Activated naive CD4-positive, alpha-beta T cell treated with anti-CD3 and anti-CD28 coated beads for 36 hours (primary cell): ENCODE results near the gene TEX2. TPM values are rescaled to one million over a fixed set of nuclear protein-coding genes. Genes with fewer than 3 reads are reported as not detected.
"Not testable (repeated sequence)": the region's sequence is repeated elsewhere in the genome, so short reads cannot be mapped to it uniquely, and the experiment has no call there.

Experiments
- CTCF ChIA-PET: fragments of 350-600 bp; sonication (Branson Sonifier 250); formaldehyde crosslinking; loops from one replicate; lab custom pipeline; 2021; ENCODE audit warnings: antibody characterized with exemption; lab: Charles Lee
- DNase-seq: peaks from one replicate; pipeline ENCODE4 v3.0.0-alpha.2; 2020
- H3K27ac Mint-ChIP-seq: one replicate; pipeline ENCODE4 v1.8.0; 2021; ENCODE audit warnings: mild to moderate bottlenecking, mixed read lengths
- H3K27me3 Mint-ChIP-seq: one replicate; pipeline ENCODE4 v1.8.0; 2021; ENCODE audit warnings: low read depth, mixed read lengths
- H3K36me3 Mint-ChIP-seq: one replicate; pipeline ENCODE4 v1.8.0; 2021; ENCODE audit warnings: low read depth, mixed read lengths
- H3K4me1 Mint-ChIP-seq: one replicate; pipeline ENCODE4 v1.8.0; 2021; ENCODE audit warnings: low read depth, mixed read lengths
- H3K4me3 Mint-ChIP-seq: one replicate; pipeline ENCODE4 v1.8.0; 2021; ENCODE audit warnings: mild to moderate bottlenecking, moderate library complexity, mixed read lengths
- H3K9me3 Mint-ChIP-seq: one replicate; pipeline ENCODE4 v1.8.0; 2021; ENCODE audit warnings: mixed read lengths
- intact Hi-C: fragments of 100-400 bp; cut with micrococcal nuclease; formaldehyde crosslinking; loops from one replicate; pipeline ENCODE4 v1.15.1; 2023
- total RNA-seq, 2 experiments: library from RNA; stranded (reverse); gene quantifications; one replicate each; pipeline ENCODE4 v1.2.3, GENCODE V29; 2021

Gene TEX2
- total RNA-seq, 2 experiments from 2014 or later: 9.2 to 10.6 TPM

- Mint-ChIP-seq H3K4me3 (no peak overlapping the region), H3K27me3 (no peaks in the 10 kb centered on the region), H3K4me1 (peaks cover 12% of the 10 kb centered on the region), H3K36me3 (no peaks in the 10 kb centered on the region), H3K9me3 (no peaks in the 10 kb centered on the region), H3K27ac (no peak overlapping the region)
- no peak for DNase-seq
- intact Hi-C loops: no loop called here
- CTCF ChIA-PET: no interaction called here
Measured at GRCh38 chr17:64247836-64248235, 15.2 kb downstream of the TEX2 start.

GRCh38 chr17:64245218-64246145 is 17.6 kb downstream of the TEX2 start:
- DNase-seq: no peak
- Mint-ChIP-seq H3K27me3 (no peaks in the 10 kb centered on the region), H3K36me3 (no peaks in the 10 kb centered on the region), H3K4me3 (no peak overlapping the region), H3K4me1 (peaks cover 19% of the 10 kb centered on the region), H3K27ac (no peak overlapping the region), H3K9me3 (no peaks in the 10 kb centered on the region)
- intact Hi-C loops: no loop called here
- CTCF ChIA-PET: interaction anchor here (0.9 kb wide), 1 partner anchor 9 kb away, joined by 3 read pairs; no protein-coding TSS in a partner anchor

- CTCF ChIA-PET: no interaction called here
- H3K4me3 Mint-ChIP-seq: no peak overlapping the region
- no peaks in the 10 kb centered on the region for H3K9me3 Mint-ChIP-seq
- intact Hi-C loops: no loop called here
- no peaks in the 10 kb centered on the region for H3K27me3 Mint-ChIP-seq
- no peak overlapping the region for H3K27ac Mint-ChIP-seq
- DNase-seq: no peak
- no peaks in the 10 kb centered on the region for H3K36me3 Mint-ChIP-seq
- peaks cover 18% of the 10 kb centered on the region for H3K4me1 Mint-ChIP-seq
Measured at GRCh38 chr17:64244165-64244564, 18.9 kb downstream of the TEX2 start.

- H3K27ac Mint-ChIP-seq: no peak overlapping the region
- intact Hi-C loops: no loop called here
- no peak overlapping the region for H3K4me3 Mint-ChIP-seq
- CTCF ChIA-PET: interaction anchor here (0.7 kb wide), 1 partner anchor 250 kb away, joined by 3 read pairs; no protein-coding TSS in a partner anchor
- DNase-seq: no peak
- H3K4me1 Mint-ChIP-seq: peaks cover 26% of the 10 kb centered on the region
- no peaks in the 10 kb centered on the region for H3K27me3 Mint-ChIP-seq
- H3K36me3 Mint-ChIP-seq: no peaks in the 10 kb centered on the region
- H3K9me3 Mint-ChIP-seq: no peaks in the 10 kb centered on the region
Measured at GRCh38 chr17:64243340-64243739, 19.7 kb downstream of the TEX2 start.

- intact Hi-C loops: no loop called here
- no peaks in the 10 kb centered on the region for H3K27me3 Mint-ChIP-seq
- H3K36me3 Mint-ChIP-seq: no peaks in the 10 kb centered on the region
- peaks cover 29% of the 10 kb centered on the region for H3K4me1 Mint-ChIP-seq
- no peak for DNase-seq
- no peak overlapping the region for H3K27ac Mint-ChIP-seq
- CTCF ChIA-PET: interaction anchor here (0.7 kb wide), 1 partner anchor 251 kb away, joined by 3 read pairs; no protein-coding TSS in a partner anchor
- no peaks in the 10 kb centered on the region for H3K9me3 Mint-ChIP-seq
- no peak overlapping the region for H3K4me3 Mint-ChIP-seq
Measured at GRCh38 chr17:64242633-64243032, 20.4 kb downstream of the TEX2 start.

GRCh38 chr17:64240741-64241347 is 22.2 kb downstream of the TEX2 start:
- Mint-ChIP-seq H3K4me1 (peaks cover 41% of the 10 kb centered on the region), H3K27ac (peak overlapping the region; percentile 25), H3K9me3 (no peaks in the 10 kb centered on the region), H3K27me3 (no peaks in the 10 kb centered on the region), H3K4me3 (no peak overlapping the region), H3K36me3 (peaks cover 5% of the 10 kb centered on the region)
- intact Hi-C loops: no loop called here
- CTCF ChIA-PET: interaction anchor here (0.5 to 0.6 kb wide), 2 partner anchors 36 to 108 kb away, joined by 3 read pairs; no protein-coding TSS in a partner anchor
- no peak for DNase-seq

GRCh38 chr17:64240261-64240740 is 22.8 kb downstream of the TEX2 start:
- CTCF ChIA-PET: interaction anchor here (0.6 to 1.6 kb wide), 3 partner anchors 17 to 178 kb away, joined by 3 to 11 read pairs (median 4); no protein-coding TSS in a partner anchor
- H3K36me3 Mint-ChIP-seq: peaks cover 5% of the 10 kb centered on the region
- DNase-seq: no peak
- H3K4me1 Mint-ChIP-seq: peaks cover 41% of the 10 kb centered on the region
- intact Hi-C loops: no loop called here
- H3K27ac Mint-ChIP-seq: peak overlapping the region; percentile 25
- no peak overlapping the region for H3K4me3 Mint-ChIP-seq
- no peaks in the 10 kb centered on the region for H3K27me3 Mint-ChIP-seq
- no peaks in the 10 kb centered on the region for H3K9me3 Mint-ChIP-seq

- intact Hi-C loops: loop anchor here (1.0 kb wide), 2 partner anchors 20 to 24 kb away; no protein-coding TSS in a partner anchor
- H3K9me3 Mint-ChIP-seq, H3K27ac Mint-ChIP-seq, H3K27me3 Mint-ChIP-seq, H3K4me3 Mint-ChIP-seq: not testable (repeated sequence)
- Mint-ChIP-seq H3K4me1 (peaks cover 34% of the 10 kb centered on the region), H3K36me3 (peaks cover 10% of the 10 kb centered on the region)
- CTCF ChIA-PET: interaction anchor here (0.6 to 1.6 kb wide), 2 partner anchors 14 to 44 kb away, joined by 3 to 11 read pairs; no protein-coding TSS in a partner anchor
- DNase-seq: peak; percentile 69
Measured at GRCh38 chr17:64238449-64238848, 24.6 kb downstream of the TEX2 start.

GRCh38 chr17:64236827-64237403 is 26.1 kb downstream of the TEX2 start:
- Mint-ChIP-seq H3K36me3 (peaks cover 12% of the 10 kb centered on the region), H3K9me3 (no peaks in the 10 kb centered on the region)

GRCh38 chr17:64234961-64235360 is 28.1 kb downstream of the TEX2 start:
- Mint-ChIP-seq H3K4me1 (peaks cover 26% of the 10 kb centered on the region), H3K27me3 (no peaks in the 10 kb centered on the region), H3K27ac (no peak overlapping the region), H3K36me3 (peaks cover 12% of the 10 kb centered on the region), H3K4me3 (no peak overlapping the region), H3K9me3 (no peaks in the 10 kb centered on the region)
- no peak for DNase-seq
- intact Hi-C loops: no loop called here
- CTCF ChIA-PET: no interaction called here

More at GRCh38 chr17:64236827-64237403, 26.1 kb downstream of the TEX2 start:
- H3K4me1 Mint-ChIP-seq: peaks cover 29% of the 10 kb centered on the region
- DNase-seq: no peak
- H3K4me3 Mint-ChIP-seq: no peak overlapping the region
- no peak overlapping the region for H3K27ac Mint-ChIP-seq
- no peaks in the 10 kb centered on the region for H3K27me3 Mint-ChIP-seq
- intact Hi-C loops: no loop called here
- CTCF ChIA-PET: interaction anchor here (1.5 kb wide), 1 partner anchor 14 kb away, joined by 6 read pairs; no protein-coding TSS in a partner anchor

GRCh38 chr17:64232466-64233262 is 30.4 kb downstream of the TEX2 start:
- DNase-seq: no peak
- Mint-ChIP-seq H3K9me3 (no peaks in the 10 kb centered on the region), H3K27ac (no peak overlapping the region), H3K27me3 (no peaks in the 10 kb centered on the region), H3K4me1 (peaks cover 14% of the 10 kb centered on the region), H3K36me3 (peaks cover 12% of the 10 kb centered on the region), H3K4me3 (no peak overlapping the region)
- CTCF ChIA-PET: interaction anchor here (0.8 kb wide), 1 partner anchor 84 kb away, joined by 3 read pairs; no protein-coding TSS in a partner anchor
- intact Hi-C loops: no loop called here
